IPS DF 6.9 (cell line): ENCODE results near the gene KCNJ9.

Experiments
- DNase-seq: peaks from one replicate; pipeline ENCODE4 v3.0.0-alpha.2; 2013; ENCODE audit warnings: low read depth, low spot score
- H3K27ac ChIP-seq: one replicate; pipeline ENCODE4 v1.5.1; 2013; ENCODE audit warnings: low read length, control low read depth
- H3K27me3 ChIP-seq: 2 replicates; pipeline ENCODE4 v1.6.1; 2013; ENCODE audit warnings: mild to moderate bottlenecking, low read length; ENCODE audit not compliant: control insufficient read depth, insufficient read depth
- H3K36me3 ChIP-seq: 2 replicates; pipeline ENCODE4 v1.6.1; 2013; ENCODE audit warnings: low read length; ENCODE audit not compliant: control insufficient read depth, insufficient read depth
- H3K4me1 ChIP-seq: 2 replicates; pipeline ENCODE4 v1.6.1; 2013; ENCODE audit warnings: low read length; ENCODE audit not compliant: control insufficient read depth, insufficient read depth
- H3K4me3 ChIP-seq: 2 replicates; pipeline ENCODE4 v1.5.1; 2013; ENCODE audit warnings: mild to moderate bottlenecking, low read length
- H3K9me3 ChIP-seq: 2 replicates; pipeline ENCODE4 v1.6.1; 2013; ENCODE audit warnings: low read length, inconsistent platforms; ENCODE audit not compliant: control insufficient read depth, insufficient read depth
- whole genome bisulfite sequencing: extraction: QIAGEN DNeasy Blood & Tissue Kit; methylation state at CpG from one replicate; pipeline ENCODE4 v1.1.7; 2013; ENCODE audit warnings: mixed read lengths, missing lambda C conversion rate; ENCODE audit not compliant: insufficient read length, insufficient coverage; 5-methylcytosine and 5-hydroxymethylcytosine counted together

The KCNJ9 gene

DNA sequence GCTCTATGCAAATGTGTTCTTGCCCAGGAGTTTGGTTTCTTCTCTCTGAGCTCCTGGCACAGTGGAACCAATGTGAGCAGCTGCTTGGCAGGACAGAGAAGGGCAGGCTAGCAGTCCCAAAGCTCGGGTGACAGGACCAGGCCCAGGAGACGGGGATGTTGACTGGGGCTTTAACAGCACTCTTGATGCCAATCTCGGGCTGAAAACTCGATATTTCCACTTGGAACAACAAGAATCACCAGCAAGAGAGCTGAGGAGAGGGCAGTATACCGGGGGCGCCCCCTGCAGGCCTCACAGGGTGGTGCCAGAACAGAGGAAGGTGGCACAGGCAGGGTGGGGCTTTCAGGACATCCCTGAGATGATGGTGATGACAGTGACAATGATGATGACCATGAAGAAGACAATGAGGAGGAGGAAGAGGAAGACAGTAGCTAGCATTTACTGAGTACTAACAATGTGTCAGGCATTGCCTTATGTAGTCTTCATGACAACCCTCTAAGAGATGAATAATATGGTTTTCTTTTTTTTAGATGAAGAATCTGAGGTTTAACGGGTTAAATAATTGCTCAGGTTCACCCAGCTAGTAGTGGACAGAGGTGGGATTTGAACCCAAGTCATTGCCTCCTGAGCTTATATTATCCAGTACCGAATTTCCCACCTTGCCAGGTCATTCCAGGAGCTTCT, 2.7 kb upstream of the KCNJ9 start:
- H3K27me3 ChIP-seq: peaks cover 4% of the 10 kb centered on the region; the same call in 1 of the 2 replicates
- H3K9me3 ChIP-seq: no peaks in the 10 kb centered on the region
- H3K27ac ChIP-seq: no peak overlapping the region
- H3K4me1 ChIP-seq: no peaks in the 10 kb centered on the region; the same call in 1 of the 2 replicates
- H3K36me3 ChIP-seq: no peaks in the 10 kb centered on the region
- no CpG with 5 or more reads among the region's 8 CpGs for WGBS
- DNase-seq: no peak
- no peak overlapping the region for H3K4me3 ChIP-seq

DNA sequence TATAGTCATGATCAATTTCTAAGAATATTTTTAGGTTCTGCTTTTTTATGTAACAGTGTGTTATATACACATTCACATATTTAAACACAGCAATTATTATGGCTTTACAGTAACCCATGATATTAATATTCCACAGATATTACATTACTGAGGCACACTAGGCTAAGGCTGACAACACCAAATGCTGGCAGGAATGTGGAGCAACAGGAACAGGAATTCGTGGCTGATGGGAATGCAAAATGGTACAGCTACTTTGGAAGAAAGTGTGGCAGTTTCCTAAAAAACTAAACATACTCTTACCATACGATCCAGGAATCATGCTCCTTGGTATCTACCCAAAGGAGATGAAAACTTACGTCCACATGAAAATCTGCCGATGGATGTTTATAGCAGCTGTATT, 1.9 kb upstream of the KCNJ9 start:
- no CpG with 5 or more reads among the region's 4 CpGs for WGBS
- no peaks in the 10 kb centered on the region for H3K9me3 ChIP-seq
- H3K4me1 ChIP-seq: peaks cover 3% of the 10 kb centered on the region
- H3K36me3 ChIP-seq: no peaks in the 10 kb centered on the region
- no peak for DNase-seq
- H3K4me3 ChIP-seq: no peak overlapping the region
- no peak overlapping the region for H3K27ac ChIP-seq
- H3K27me3 ChIP-seq: peaks cover 4% of the 10 kb centered on the region; the same call in 1 of the 2 replicates

DNA sequence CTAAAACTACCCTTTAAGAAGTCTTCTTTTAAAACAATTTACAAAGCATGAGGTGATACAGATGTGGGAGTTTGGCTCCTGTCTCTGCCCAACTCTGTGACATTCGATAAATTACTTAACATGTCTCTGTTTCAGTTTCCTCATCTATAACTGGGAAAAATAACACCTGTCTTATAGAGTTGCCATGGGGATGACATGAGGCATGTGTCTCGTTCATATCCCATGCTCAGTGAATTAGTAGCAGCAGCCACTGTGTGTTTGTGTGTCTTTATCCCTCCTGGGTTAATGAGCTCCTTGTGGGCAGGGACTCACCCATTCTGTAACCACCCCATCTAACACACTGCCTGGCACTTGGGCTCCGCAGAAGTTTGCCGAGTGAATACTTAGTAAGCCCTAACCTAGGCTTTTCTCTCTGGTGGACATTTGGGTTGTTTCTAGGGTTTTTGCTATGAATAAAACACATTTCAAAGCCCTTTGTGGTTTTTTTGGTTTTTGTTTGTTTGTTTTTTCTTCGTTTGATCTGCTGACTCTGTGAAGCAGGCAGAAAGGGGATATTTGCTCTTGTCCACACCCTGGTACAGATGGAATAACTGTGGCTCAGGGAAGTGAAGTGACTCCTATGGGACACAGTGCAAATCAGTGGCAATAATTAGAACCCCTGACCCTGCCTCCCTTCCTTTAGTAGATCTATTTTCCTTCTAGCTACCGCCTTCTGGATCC, 797 bp upstream of the KCNJ9 start:
- H3K36me3 ChIP-seq: no peaks in the 10 kb centered on the region
- H3K27ac ChIP-seq: no peak overlapping the region
- no peaks in the 10 kb centered on the region for H3K9me3 ChIP-seq
- no peak for DNase-seq
- WGBS: no CpG with 5 or more reads among the region's 6 CpGs
- no peak overlapping the region for H3K4me3 ChIP-seq
- peaks cover 3% of the 10 kb centered on the region for H3K4me1 ChIP-seq
- peaks cover 4% of the 10 kb centered on the region; the same call in 1 of the 2 replicates for H3K27me3 ChIP-seq

DNA sequence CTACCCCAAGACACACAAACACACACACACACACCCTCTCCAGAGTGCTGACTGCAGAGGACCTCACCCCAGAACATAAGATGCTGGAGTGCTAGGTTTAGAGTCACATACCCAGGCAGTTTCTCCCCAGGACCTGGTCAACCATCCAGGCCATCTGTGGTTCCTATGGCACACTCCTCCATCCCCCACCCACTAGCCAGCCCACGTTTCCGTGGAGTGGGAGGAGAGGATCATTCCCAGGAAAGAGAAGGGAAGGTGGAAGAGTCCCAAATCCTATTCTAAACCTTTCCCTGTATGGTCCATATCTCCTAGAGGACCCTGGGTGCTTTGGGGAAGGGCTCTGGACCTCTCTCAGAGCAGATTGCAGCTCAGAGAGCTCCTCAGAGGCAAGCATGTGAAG, 1.1 kb downstream of the KCNJ9 start:
- no peaks in the 10 kb centered on the region for H3K9me3 ChIP-seq
- WGBS: no CpG with 5 or more reads among the region's 2 CpGs
- peaks cover 3% of the 10 kb centered on the region for H3K4me1 ChIP-seq
- H3K36me3 ChIP-seq: no peaks in the 10 kb centered on the region
- no peak overlapping the region for H3K4me3 ChIP-seq
- H3K27me3 ChIP-seq: peaks cover 4% of the 10 kb centered on the region; the same call in 1 of the 2 replicates
- DNase-seq: no peak
- H3K27ac ChIP-seq: no peak overlapping the region

DNA sequence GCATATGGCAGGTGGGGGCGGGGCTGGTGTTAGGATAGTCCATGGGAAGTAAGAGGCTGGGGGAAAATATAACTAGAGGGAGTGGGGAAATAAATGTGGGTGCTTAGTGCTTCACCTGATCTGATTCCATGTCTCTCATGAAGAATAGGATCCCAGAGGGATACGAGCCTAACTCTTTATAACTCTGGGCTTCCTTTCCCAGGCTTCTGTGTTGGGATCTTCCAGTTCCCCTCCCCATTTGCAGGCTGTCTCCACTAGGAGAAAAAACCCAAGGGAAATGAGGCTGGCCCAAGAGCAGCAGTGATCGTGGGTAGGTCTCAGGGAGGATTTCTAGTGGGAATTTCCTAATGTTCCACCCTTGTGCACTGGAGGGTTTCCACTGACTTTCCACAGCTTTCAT, 1.6 kb downstream of the KCNJ9 start:
- Histone ChIP-seq H3K4me1 (peaks cover 3% of the 10 kb centered on the region), H3K27ac (no peak overlapping the region), H3K4me3 (no peak overlapping the region), H3K27me3 (peaks cover 4% of the 10 kb centered on the region; the same call in 1 of the 2 replicates), H3K36me3 (no peaks in the 10 kb centered on the region), H3K9me3 (no peaks in the 10 kb centered on the region)
- DNase-seq: no peak
- no CpG with 5 or more reads among the region's 3 CpGs for WGBS

DNA sequence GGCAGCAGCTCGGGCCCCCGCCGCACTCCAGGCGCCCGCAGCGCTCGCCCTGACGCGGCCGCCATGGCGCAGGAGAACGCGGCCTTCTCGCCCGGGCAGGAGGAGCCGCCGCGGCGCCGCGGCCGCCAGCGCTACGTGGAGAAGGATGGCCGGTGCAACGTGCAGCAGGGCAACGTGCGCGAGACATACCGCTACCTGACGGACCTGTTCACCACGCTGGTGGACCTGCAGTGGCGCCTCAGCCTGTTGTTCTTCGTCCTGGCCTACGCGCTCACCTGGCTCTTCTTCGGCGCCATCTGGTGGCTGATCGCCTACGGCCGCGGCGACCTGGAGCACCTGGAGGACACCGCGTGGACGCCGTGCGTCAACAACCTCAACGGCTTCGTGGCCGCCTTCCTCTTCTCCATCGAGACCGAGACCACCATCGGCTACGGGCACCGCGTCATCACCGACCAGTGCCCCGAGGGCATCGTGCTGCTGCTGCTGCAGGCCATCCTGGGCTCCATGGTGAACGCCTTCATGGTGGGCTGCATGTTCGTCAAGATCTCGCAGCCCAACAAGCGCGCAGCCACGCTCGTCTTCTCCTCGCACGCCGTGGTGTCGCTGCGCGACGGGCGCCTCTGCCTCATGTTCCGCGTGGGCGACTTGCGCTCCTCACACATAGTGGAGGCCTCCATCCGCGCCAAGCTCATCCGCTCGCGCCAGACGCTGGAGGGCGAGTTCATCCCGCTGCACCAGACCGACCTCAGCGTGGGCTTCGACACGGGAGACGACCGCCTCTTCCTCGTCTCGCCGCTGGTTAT, 2.8 kb downstream of the KCNJ9 start:
- Histone ChIP-seq H3K27me3 (peaks cover 4% of the 10 kb centered on the region; the same call in 1 of the 2 replicates), H3K36me3 (no peaks in the 10 kb centered on the region), H3K9me3 (no peaks in the 10 kb centered on the region), H3K4me3 (peak overlapping the region; percentile 25; the same call in 1 of the 2 replicates), H3K27ac (no peak overlapping the region), H3K4me1 (peaks cover 3% of the 10 kb centered on the region)
- DNase-seq: peak; percentile 82
- no CpG with 5 or more reads among the region's 96 CpGs for WGBS

DNA sequence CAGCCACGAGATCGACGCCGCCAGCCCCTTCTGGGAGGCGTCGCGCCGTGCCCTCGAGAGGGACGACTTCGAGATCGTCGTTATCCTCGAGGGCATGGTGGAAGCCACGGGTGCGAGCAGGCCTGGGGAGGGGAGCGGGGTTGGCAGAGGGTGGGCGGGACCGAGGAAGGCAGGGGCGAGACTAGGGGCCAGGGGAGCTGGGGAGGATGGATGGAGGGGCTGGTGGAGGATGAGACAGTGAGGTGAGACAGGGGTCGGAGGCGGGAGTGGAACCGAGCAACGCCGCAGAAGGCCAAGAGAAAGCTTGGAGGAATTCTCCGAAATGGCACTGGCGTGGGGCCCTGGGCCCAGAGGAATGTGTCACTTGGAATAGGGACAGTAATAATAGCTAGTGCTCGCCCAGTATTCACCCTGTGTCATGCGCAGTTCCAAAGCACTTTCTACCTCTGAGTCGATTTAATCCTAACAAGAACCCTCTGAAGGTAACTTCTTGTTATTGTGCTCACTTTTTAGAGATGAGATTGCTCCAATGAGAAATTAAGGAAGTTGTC, 3.5 kb downstream of the KCNJ9 start:
- WGBS: no CpG with 5 or more reads among the region's 30 CpGs
- DNase-seq: no peak
- H3K27me3 ChIP-seq: peaks cover 4% of the 10 kb centered on the region; the same call in 1 of the 2 replicates

DNA sequence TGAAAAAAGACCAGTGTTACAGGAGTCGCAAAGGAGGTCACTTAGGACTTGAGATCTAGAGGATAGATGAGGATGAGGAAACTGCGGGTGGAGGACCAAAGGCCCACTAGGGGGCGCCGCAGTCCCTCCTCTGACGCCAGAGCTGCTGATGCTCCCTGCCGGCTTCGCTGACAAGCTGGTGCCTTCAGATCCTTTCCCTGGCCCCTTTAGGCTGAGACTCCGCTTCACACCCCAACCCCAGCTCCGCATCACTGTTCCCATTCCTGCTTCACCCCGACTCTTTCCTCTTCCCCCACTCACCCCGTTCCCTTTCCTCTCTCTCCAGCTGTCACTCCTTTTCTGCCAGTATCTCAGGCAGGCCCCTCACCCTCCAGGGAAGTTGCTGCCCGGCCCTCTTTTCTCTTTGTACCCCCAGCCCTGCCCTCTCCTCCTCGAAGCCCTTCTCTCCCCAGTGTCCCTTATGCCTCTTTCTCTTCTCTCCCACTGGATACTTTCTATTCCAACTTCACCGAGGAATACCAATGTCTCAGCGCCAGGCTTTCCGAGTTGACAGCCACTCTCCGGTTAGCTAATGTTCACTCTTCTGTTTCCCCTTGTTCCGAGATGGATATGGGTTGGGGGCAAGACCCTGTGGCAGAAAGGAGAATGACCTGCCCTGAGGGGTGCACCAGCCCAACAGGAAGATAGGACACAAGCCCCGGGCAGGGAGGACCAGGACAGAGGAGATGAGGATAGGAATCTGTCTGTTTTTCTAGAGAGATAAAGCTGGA, 4.5 kb downstream of the KCNJ9 start:
- H3K36me3 ChIP-seq: 0 out of 2 replicates have a peak, but pooled peaks cover under 1% of the 10 kb centered on the region
- H3K4me1 ChIP-seq: peaks cover 3% of the 10 kb centered on the region
- no peak overlapping the region for H3K27ac ChIP-seq
- WGBS: no CpG with 5 or more reads among the region's 19 CpGs
- peaks cover 4% of the 10 kb centered on the region; the same call in 1 of the 2 replicates for H3K27me3 ChIP-seq
- DNase-seq: no peak
- no peaks in the 10 kb centered on the region for H3K9me3 ChIP-seq
- H3K4me3 ChIP-seq: no peak overlapping the region

More for the DNA sequence above, 3.5 kb downstream of the KCNJ9 start:
- Histone ChIP-seq H3K4me1 (peaks cover 3% of the 10 kb centered on the region), H3K4me3 (no peak overlapping the region), H3K36me3 (no peaks in the 10 kb centered on the region), H3K27ac (no peak overlapping the region), H3K9me3 (no peaks in the 10 kb centered on the region)

DNA sequence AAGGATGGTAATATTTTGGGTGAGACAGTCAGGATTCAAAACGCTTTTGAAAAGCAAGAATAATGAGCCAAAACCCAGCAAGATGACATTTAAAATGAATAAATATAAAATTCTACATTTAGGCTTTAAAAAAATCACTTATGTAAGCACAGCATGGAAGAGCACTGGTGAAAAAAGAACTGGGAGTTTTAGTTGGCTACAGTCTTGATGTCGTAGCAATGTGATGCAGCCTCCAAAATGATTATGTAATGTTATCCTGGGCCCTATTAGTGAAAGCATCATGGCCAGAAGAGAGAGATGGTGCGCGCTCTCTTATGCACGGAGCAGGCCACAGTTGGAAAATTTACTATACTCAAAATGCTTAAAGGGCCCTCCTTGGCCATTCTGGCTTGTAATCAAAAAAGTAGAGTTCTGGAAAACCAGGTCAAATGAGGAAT, 5.1 kb downstream of the KCNJ9 start:
- Histone ChIP-seq H3K4me3 (no peak overlapping the region), H3K9me3 (no peaks in the 10 kb centered on the region), H3K27me3 (peaks cover 4% of the 10 kb centered on the region; the same call in 1 of the 2 replicates), H3K4me1 (peaks cover 3% of the 10 kb centered on the region), H3K27ac (no peak overlapping the region), H3K36me3 (0 out of 2 replicates have a peak, but pooled peaks cover 3% of the 10 kb centered on the region)
- DNase-seq: no peak
- WGBS: no CpG with 5 or more reads among the region's 5 CpGs
